ENCODE results near the gene DHRS11. TPM values are rescaled to one million over a fixed set of nuclear protein-coding genes. Genes with fewer than 3 reads are reported as not detected.

The DHRS11 gene
- total and polyA plus RNA-seq, 2 of the 4 experiments (the other 2 are of a cell fraction) = 7.0 to 14.5 TPM

GRCh38 chr17:36643086-36643685, 51.5 kb downstream of the DHRS11 start:
- Histone ChIP-seq H2AK5ac (ENCODE audit: low read depth, low read length) (no peak overlapping the region), H3K36me3 (ENCODE audit: control insufficient read depth, insufficient read depth, low read length) (no peaks in the 10 kb centered on the region), H2AFZ (replicated peaks; ENCODE audit: low read length, poor library complexity) (no peak overlapping the region), H4K91ac (ENCODE audit: insufficient read depth, low read depth, low read length) (no peak overlapping the region), H3K9me3 (ENCODE audit: control insufficient read depth, insufficient read depth, low read length) (no peaks in the 10 kb centered on the region; the same call in none of the 2 replicates), H3K27me3 (ENCODE audit: control insufficient read depth, insufficient read depth, low read length) (peaks cover 88% of the 10 kb centered on the region), H3K4me3 (ENCODE audit: insufficient read depth, low read depth, low read length) (no peak overlapping the region), H4K5ac (ENCODE audit: low read depth, low read length) (no peak overlapping the region), H3K27ac (ENCODE audit: insufficient read depth, low read length) (no peak overlapping the region), H3K4me2 (ENCODE audit: low read depth, low read length) (no peak overlapping the region), H3K9ac (ENCODE audit: low read depth, low read length) (no peak overlapping the region), H3K4me1 (ENCODE audit: control insufficient read depth, insufficient read depth, low read length) (no peaks in the 10 kb centered on the region), H2BK15ac (ENCODE audit: low read depth, low read length) (no peak overlapping the region), H2BK120ac (ENCODE audit: low read depth, low read length) (no peak overlapping the region), H3K18ac (ENCODE audit: low read depth, low read length) (no peak overlapping the region), H3K9me1 (ENCODE audit: insufficient read depth, low read length) (no peaks in the 10 kb centered on the region), H2BK5ac (ENCODE audit: low read depth, low read length, poor library complexity, severe bottlenecking) (no peak overlapping the region), H3K14ac (replicated peaks; ENCODE audit: low read depth, low read length) (no peak overlapping the region), H4K20me1 (ENCODE audit: insufficient read depth, low read length) (no peaks in the 10 kb centered on the region), H3K56ac (ENCODE audit: extremely low read depth, insufficient read depth, low read length) (no peak overlapping the region), H4K8ac (ENCODE audit: low read depth in 2 of 2, low read length in 2 of 2) (no peak overlapping the region), H2AK9ac (replicated peaks; ENCODE audit: low read depth, low read length, poor library complexity) (no peak overlapping the region), H3K4ac (ENCODE audit: low read depth, low read length) (no peak overlapping the region), H3K23ac (ENCODE audit: low read depth, low read length) (no peak overlapping the region; the same call in 1 of the 2 replicates), H3K79me1 (ENCODE audit: low read depth in 1 of 2, low read length in 2 of 2) (no peaks in the 10 kb centered on the region), H2BK20ac (ENCODE audit: low read depth, low read length) (no peak overlapping the region)
- BruUV-seq (replicated peaks) = no TSS peak
- in situ Hi-C loops (cut with MboI; ENCODE audit: low sequenced_read_pairs) = no loop called here
- WGBS, 2 experiments (ENCODE audit: extremely low coverage in 2 of 2, insufficient read length in 1 of 2) = 0% methylated on average over 1 of the region's 3 CpGs; no CpG with 5 or more reads in 1 of the 2 experiments
- DNase-seq (no peak), ATAC-seq (ENCODE audit: low read depth) (no peak)
- intact Hi-C loops (cut with micrococcal nuclease) = no loop called here
- TF ChIP-seq RAD21 (IDR thresholded peaks at IDR 0.05; ENCODE audit: low read length) (no peak), ELK1 (IDR thresholded peaks at IDR 0.05; ENCODE audit: borderline replicate concordance, low read depth, low read length) (no peak), MXI1 (IDR thresholded peaks at IDR 0.05; ENCODE audit: borderline replicate concordance, low read depth, low read length) (no peak), NFE2L2 (IDR thresholded peaks at IDR 0.05; ENCODE audit: low read depth, low read length) (no peak), BHLHE40 (IDR thresholded peaks at IDR 0.05; ENCODE audit: low read depth, low read length) (no peak), FOS (IDR thresholded peaks at IDR 0.05; ENCODE audit: low read depth, low read length) (no peak), RFX5 (IDR thresholded peaks at IDR 0.05; ENCODE audit: low read depth, low read length) (no peak), SMC3 (IDR thresholded peaks at IDR 0.05; ENCODE audit: low read depth, low read length) (no peak), RCOR1 (IDR thresholded peaks at IDR 0.05; ENCODE audit: insufficient replicate concordance, low read length) (no peak), MAFK (IDR thresholded peaks at IDR 0.05; ENCODE audit: low read depth, low read length) (no peak), CHD1 (IDR thresholded peaks at IDR 0.05; ENCODE audit: low read depth, low read length) (no peak), CEBPB (IDR thresholded peaks at IDR 0.05; ENCODE audit: low read depth, low read length) (no peak)
- TF ChIP-seq, protein P1, sequence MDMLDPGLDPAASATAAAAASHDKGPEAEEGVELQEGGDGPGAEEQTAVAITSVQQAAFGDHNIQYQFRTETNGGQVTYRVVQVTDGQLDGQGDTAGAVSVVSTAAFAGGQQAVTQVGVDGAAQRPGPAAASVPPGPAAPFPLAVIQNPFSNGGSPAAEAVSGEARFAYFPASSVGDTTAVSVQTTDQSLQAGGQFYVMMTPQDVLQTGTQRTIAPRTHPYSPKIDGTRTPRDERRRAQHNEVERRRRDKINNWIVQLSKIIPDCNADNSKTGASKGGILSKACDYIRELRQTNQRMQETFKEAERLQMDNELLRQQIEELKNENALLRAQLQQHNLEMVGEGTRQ (IDR thresholded peaks at IDR 0.05; ENCODE audit: low read depth, low read length) = no peak
- TF ChIP-seq, protein P2, sequence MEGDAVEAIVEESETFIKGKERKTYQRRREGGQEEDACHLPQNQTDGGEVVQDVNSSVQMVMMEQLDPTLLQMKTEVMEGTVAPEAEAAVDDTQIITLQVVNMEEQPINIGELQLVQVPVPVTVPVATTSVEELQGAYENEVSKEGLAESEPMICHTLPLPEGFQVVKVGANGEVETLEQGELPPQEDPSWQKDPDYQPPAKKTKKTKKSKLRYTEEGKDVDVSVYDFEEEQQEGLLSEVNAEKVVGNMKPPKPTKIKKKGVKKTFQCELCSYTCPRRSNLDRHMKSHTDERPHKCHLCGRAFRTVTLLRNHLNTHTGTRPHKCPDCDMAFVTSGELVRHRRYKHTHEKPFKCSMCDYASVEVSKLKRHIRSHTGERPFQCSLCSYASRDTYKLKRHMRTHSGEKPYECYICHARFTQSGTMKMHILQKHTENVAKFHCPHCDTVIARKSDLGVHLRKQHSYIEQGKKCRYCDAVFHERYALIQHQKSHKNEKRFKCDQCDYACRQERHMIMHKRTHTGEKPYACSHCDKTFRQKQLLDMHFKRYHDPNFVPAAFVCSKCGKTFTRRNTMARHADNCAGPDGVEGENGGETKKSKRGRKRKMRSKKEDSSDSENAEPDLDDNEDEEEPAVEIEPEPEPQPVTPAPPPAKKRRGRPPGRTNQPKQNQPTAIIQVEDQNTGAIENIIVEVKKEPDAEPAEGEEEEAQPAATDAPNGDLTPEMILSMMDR (conservative IDR thresholded peaks at IDR 0.05; ENCODE audit: low read depth, low read length) = no peak
- CTCF ChIA-PET = no interaction called here
- POLR2A ChIA-PET (ENCODE audit: unreplicated experiment) = no interaction called here
- dilution Hi-C loops (cut with HindIII; ENCODE audit: low sequenced_read_pairs, unreplicated experiment) = loop anchor here (25.0 kb wide), 1 partner anchor 419 kb away; no protein-coding TSS in a partner anchor
